ENCODE results near the gene PLXNB3. TPM values are rescaled to one million over a fixed set of nuclear protein-coding genes. Genes with fewer than 3 reads are reported as not detected.

The PLXNB3 gene
- total RNA-seq, 1 experiment from 2014 or later: not detected

DNA sequence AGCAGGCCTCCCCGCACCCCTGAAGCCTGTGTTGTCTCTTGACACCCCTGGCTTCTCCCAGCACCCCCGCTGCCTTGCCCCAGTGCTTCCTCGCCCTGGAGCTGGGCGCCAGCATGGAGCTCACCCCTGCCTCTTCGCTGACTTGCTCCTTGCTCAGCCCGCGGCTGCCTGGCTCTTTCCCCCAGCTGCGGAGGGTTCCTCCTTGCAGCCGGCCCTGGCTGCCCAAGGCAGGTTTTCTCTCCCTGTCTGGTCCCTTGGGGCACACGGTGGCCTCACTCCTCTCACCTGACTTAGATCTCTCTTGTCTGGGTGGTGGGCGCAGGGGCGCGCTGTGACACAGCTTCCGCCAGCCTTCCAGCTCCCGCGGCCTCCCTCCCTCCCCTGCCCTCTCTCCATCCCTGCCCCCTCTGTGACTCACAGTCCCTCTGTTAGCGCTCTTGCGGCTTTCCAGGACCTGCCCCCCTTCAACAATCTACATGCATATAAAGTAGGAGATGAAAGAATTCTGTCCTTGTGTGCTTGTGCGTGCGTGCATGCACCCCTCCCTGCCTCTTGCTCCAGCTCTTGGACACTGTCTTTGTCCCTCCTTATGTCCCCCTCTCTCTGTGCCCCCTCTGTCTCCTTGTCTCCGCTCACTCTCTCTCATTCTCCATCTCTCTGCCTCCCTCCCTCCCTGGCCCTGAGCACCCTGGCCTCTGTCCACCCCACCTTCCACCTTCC, 2.2 kb downstream of the PLXNB3 start:
- Histone ChIP-seq H3K36me3 (ENCODE audit: insufficient read depth, low read length) (no peaks in the 10 kb centered on the region), H3K79me2 (ENCODE audit: low read length) (no peaks in the 10 kb centered on the region), H3K9ac (ENCODE audit: low read length) (no peak overlapping the region), H3K9me3 (ENCODE audit: low read length) (no peaks in the 10 kb centered on the region), H3K27ac (ENCODE audit: low read length) (no peak overlapping the region), H3K27me3 (ENCODE audit: low read length) (no peaks in the 10 kb centered on the region), H3K9me2 (replicated peaks; ENCODE audit: insufficient read depth, low read length) (no peaks in the 10 kb centered on the region), H3K4me1 (ENCODE audit: low read length) (no peaks in the 10 kb centered on the region), H2AFZ (ENCODE audit: low read length) (no peak overlapping the region), H3K4me3 (ENCODE audit: low read length) (no peak overlapping the region), H4K20me1 (ENCODE audit: insufficient read depth, low read depth, low read length) (0 out of 2 replicates have a peak, but pooled peaks cover 4% of the 10 kb centered on the region), H3K4me2 (ENCODE audit: low read depth, low read length, poor library complexity, severe bottlenecking) (no peak overlapping the region)
- no peak for DNase-seq

DNA sequence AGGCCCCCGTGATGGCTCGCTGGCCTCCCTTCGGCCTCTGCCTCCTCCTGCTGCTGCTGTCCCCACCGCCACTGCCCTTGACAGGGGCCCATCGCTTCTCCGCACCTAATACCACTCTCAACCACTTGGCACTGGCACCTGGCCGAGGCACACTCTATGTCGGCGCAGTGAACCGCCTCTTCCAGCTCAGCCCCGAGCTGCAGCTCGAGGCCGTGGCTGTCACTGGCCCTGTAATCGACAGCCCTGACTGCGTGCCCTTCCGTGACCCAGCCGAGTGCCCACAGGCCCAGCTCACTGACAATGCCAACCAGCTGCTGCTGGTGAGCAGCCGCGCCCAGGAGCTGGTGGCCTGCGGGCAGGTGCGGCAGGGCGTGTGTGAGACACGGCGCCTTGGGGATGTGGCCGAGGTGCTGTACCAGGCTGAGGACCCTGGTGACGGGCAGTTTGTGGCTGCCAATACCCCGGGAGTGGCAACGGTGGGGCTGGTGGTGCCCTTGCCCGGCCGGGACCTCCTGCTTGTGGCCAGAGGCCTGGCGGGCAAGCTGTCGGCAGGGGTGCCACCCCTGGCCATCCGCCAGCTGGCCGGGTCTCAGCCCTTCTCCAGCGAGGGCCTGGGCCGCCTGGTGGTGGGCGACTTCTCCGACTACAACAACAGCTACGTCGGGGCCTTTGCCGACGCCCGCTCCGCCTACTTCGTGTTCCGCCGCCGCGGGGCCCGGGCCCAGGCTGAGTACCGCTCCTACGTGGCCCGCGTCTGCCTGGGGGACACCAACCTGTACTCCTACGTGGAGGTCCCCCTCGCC, 3.0 kb downstream of the PLXNB3 start:
- Histone ChIP-seq H2AFZ (ENCODE audit: low read length) (no peak overlapping the region), H3K9me3 (ENCODE audit: low read length) (no peaks in the 10 kb centered on the region), H3K27ac (ENCODE audit: low read length) (no peak overlapping the region), H3K27me3 (ENCODE audit: low read length) (no peaks in the 10 kb centered on the region), H3K9ac (ENCODE audit: low read length) (no peak overlapping the region), H3K36me3 (ENCODE audit: insufficient read depth, low read length) (no peaks in the 10 kb centered on the region), H3K4me3 (ENCODE audit: low read length) (no peak overlapping the region), H4K20me1 (ENCODE audit: insufficient read depth, low read depth, low read length) (0 out of 2 replicates have a peak, but pooled peaks cover 4% of the 10 kb centered on the region), H3K79me2 (ENCODE audit: low read length) (no peaks in the 10 kb centered on the region), H3K4me2 (ENCODE audit: low read depth, low read length, poor library complexity, severe bottlenecking) (no peak overlapping the region), H3K9me2 (replicated peaks; ENCODE audit: insufficient read depth, low read length) (no peaks in the 10 kb centered on the region), H3K4me1 (ENCODE audit: low read length) (no peaks in the 10 kb centered on the region)
- DNase-seq: no peak

DNA sequence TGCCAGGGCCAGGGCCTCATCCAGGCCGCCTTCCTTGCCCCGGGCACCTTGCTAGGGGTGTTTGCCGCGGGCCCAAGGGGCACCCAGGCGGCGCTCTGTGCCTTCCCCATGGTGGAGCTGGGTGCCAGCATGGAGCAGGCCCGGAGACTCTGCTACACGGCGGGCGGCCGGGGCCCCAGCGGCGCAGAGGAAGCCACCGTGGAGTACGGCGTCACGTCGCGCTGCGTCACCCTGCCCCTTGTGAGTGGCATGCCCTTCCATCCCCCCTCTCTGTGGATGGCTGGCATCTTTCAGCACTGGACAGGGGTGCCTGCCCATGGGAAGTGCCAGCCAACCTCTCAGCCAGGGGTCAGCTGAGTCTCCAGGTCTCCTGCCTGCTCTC, 3.6 kb downstream of the PLXNB3 start:
- no peak overlapping the region for H3K4me3 ChIP-seq (ENCODE audit: low read length)
- no peaks in the 10 kb centered on the region for H3K9me2 ChIP-seq (replicated peaks; ENCODE audit: insufficient read depth, low read length)
- H3K27ac ChIP-seq (ENCODE audit: low read length): no peak overlapping the region
- no peak overlapping the region for H2AFZ ChIP-seq (ENCODE audit: low read length)
- DNase-seq: no peak
- H3K9me3 ChIP-seq (ENCODE audit: low read length): no peaks in the 10 kb centered on the region
- H3K27me3 ChIP-seq (ENCODE audit: low read length): no peaks in the 10 kb centered on the region
- H4K20me1 ChIP-seq (ENCODE audit: insufficient read depth, low read depth, low read length): 0 out of 2 replicates have a peak, but pooled peaks cover 4% of the 10 kb centered on the region
- H3K4me1 ChIP-seq (ENCODE audit: low read length): no peaks in the 10 kb centered on the region
- H3K9ac ChIP-seq (ENCODE audit: low read length): no peak overlapping the region
- no peak overlapping the region for H3K4me2 ChIP-seq (ENCODE audit: low read depth, low read length, poor library complexity, severe bottlenecking)
- no peaks in the 10 kb centered on the region for H3K79me2 ChIP-seq (ENCODE audit: low read length)
- H3K36me3 ChIP-seq (ENCODE audit: insufficient read depth, low read length): no peaks in the 10 kb centered on the region

DNA sequence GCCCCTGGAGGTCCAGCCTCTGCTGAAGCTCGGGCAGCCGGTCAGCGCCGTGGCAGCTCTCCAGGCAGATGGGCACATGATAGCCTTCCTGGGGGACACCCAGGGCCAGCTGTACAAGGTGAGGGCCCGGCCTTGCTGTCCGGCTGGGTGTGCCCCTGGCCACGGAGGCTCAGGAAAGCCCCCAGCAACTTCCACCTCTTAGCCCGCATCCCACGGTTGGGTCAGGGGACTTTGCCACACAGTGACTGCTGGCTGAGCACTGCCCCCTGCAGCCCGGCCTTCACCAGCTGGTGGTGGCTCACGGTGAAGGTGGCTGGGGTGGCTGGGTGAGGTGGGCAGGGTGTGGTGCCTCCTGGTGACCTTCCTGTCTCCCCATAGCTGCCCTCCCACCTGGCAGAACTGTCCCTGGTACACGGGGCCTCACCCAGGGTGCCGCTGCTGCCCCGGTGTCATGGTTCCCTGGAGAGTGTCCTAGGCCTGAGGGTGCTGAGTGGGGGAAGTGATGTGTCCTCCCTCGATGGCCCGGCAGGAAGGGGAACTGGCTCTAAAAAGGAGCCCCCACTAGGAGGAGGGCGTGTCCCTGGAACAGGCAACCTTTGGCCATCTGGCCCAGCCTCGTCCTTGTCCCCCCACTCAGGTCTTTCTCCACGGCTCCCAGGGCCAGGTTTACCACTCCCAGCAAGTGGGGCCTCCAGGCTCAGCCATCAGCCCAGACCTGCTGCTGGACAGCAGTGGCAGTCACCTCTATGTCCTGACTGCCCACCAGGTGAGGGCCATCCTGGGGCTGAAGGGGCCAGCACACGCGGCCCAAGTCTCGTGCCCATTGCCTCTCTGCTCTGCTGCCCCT, 4.5 kb downstream of the PLXNB3 start:
- Histone ChIP-seq H2AFZ (ENCODE audit: low read length) (no peak overlapping the region), H3K4me2 (ENCODE audit: low read depth, low read length, poor library complexity, severe bottlenecking) (no peak overlapping the region), H3K9ac (ENCODE audit: low read length) (no peak overlapping the region), H4K20me1 (ENCODE audit: insufficient read depth, low read depth, low read length) (0 out of 2 replicates have a peak, but pooled peaks cover 4% of the 10 kb centered on the region), H3K9me2 (replicated peaks; ENCODE audit: insufficient read depth, low read length) (no peaks in the 10 kb centered on the region), H3K4me3 (ENCODE audit: low read length) (no peak overlapping the region), H3K9me3 (ENCODE audit: low read length) (no peaks in the 10 kb centered on the region), H3K27me3 (ENCODE audit: low read length) (no peaks in the 10 kb centered on the region), H3K4me1 (ENCODE audit: low read length) (no peaks in the 10 kb centered on the region), H3K79me2 (ENCODE audit: low read length) (no peaks in the 10 kb centered on the region), H3K27ac (ENCODE audit: low read length) (no peak overlapping the region), H3K36me3 (ENCODE audit: insufficient read depth, low read length) (no peaks in the 10 kb centered on the region)
- DNase-seq: no peak

DNA sequence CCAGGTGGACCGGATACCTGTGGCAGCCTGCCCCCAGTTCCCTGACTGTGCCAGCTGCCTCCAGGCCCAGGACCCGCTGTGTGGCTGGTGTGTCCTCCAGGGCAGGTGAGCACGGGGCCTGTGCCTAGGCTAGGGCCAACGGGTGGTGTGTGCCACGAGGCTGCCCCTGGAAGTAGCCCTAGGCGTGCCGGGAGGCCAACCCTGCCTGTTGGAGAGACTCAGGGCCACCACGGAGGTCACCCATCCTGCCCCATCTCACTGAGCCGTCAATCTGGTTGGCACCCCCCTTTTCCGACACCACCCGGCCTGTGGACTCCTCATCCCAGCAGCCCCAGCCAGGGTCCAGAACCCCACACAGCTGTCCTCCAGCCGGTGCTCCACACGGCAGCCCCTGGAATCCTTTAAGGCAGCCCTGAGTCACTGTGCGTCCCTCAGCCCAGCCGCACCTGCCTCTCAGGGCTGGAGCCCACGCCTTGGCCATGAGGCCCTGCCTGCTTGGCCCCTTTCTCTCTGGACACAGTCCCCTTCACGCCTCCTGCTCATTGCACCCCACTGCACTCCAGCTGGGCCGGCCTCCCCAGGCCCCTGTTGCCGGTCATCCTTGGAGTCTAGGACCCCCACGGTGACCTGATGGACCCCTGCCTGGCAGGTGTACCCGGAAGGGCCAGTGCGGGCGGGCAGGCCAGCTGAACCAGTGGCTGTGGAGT, 5.3 kb downstream of the PLXNB3 start:
- Histone ChIP-seq H3K9me2 (replicated peaks; ENCODE audit: insufficient read depth, low read length) (no peaks in the 10 kb centered on the region), H3K36me3 (ENCODE audit: insufficient read depth, low read length) (no peaks in the 10 kb centered on the region), H3K4me3 (ENCODE audit: low read length) (no peak overlapping the region), H2AFZ (ENCODE audit: low read length) (no peak overlapping the region), H3K27me3 (ENCODE audit: low read length) (no peaks in the 10 kb centered on the region), H3K79me2 (ENCODE audit: low read length) (no peaks in the 10 kb centered on the region), H3K4me1 (ENCODE audit: low read length) (no peaks in the 10 kb centered on the region), H3K4me2 (ENCODE audit: low read depth, low read length, poor library complexity, severe bottlenecking) (no peak overlapping the region), H4K20me1 (ENCODE audit: insufficient read depth, low read depth, low read length) (0 out of 2 replicates have a peak, but pooled peaks cover 4% of the 10 kb centered on the region), H3K27ac (ENCODE audit: low read length) (no peak overlapping the region), H3K9ac (ENCODE audit: low read length) (no peak overlapping the region), H3K9me3 (ENCODE audit: low read length) (no peaks in the 10 kb centered on the region)
- DNase-seq: no peak

DNA sequence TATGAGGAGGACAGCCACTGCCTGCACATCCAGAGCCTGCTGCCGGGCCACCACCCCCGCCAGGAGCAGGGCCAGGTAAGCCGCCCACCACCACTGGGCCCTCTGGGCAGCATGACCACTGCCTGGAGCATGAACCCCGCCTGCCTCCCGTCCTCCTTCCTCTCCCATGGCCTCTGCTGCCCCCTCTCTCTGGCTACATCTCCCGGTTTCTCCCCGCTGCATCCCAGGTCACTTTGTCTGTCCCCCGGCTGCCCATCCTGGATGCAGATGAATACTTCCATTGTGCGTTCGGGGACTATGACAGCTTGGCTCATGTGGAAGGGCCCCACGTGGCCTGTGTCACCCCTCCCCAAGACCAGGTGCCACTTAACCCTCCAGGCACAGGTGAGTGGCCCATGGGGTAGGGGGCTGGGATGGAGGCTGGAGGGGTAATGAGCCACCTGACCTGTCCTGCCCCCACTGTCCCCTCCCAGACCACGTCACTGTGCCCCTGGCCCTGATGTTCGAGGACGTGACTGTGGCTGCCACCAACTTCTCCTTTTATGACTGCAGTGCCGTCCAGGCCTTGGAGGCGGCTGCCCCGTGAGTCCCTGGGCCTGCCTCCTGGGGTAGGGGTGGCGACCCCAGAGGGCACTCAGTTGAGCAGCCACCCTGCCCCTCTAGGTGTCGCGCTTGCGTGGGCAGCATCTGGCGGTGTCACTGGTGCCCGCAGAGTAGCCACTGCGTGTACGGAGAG, 6.0 kb downstream of the PLXNB3 start:
- Histone ChIP-seq H3K27me3 (ENCODE audit: low read length) (no peaks in the 10 kb centered on the region), H4K20me1 (ENCODE audit: insufficient read depth, low read depth, low read length) (0 out of 2 replicates have a peak, but pooled peaks cover 4% of the 10 kb centered on the region), H3K9ac (ENCODE audit: low read length) (no peak overlapping the region), H3K9me3 (ENCODE audit: low read length) (no peaks in the 10 kb centered on the region), H3K4me3 (ENCODE audit: low read length) (no peak overlapping the region), H3K27ac (ENCODE audit: low read length) (no peak overlapping the region), H3K9me2 (replicated peaks; ENCODE audit: insufficient read depth, low read length) (no peaks in the 10 kb centered on the region), H3K36me3 (ENCODE audit: insufficient read depth, low read length) (no peaks in the 10 kb centered on the region), H2AFZ (ENCODE audit: low read length) (no peak overlapping the region), H3K4me2 (ENCODE audit: low read depth, low read length, poor library complexity, severe bottlenecking) (no peak overlapping the region), H3K79me2 (ENCODE audit: low read length) (no peaks in the 10 kb centered on the region), H3K4me1 (ENCODE audit: low read length) (no peaks in the 10 kb centered on the region)
- no peak for DNase-seq

DNA sequence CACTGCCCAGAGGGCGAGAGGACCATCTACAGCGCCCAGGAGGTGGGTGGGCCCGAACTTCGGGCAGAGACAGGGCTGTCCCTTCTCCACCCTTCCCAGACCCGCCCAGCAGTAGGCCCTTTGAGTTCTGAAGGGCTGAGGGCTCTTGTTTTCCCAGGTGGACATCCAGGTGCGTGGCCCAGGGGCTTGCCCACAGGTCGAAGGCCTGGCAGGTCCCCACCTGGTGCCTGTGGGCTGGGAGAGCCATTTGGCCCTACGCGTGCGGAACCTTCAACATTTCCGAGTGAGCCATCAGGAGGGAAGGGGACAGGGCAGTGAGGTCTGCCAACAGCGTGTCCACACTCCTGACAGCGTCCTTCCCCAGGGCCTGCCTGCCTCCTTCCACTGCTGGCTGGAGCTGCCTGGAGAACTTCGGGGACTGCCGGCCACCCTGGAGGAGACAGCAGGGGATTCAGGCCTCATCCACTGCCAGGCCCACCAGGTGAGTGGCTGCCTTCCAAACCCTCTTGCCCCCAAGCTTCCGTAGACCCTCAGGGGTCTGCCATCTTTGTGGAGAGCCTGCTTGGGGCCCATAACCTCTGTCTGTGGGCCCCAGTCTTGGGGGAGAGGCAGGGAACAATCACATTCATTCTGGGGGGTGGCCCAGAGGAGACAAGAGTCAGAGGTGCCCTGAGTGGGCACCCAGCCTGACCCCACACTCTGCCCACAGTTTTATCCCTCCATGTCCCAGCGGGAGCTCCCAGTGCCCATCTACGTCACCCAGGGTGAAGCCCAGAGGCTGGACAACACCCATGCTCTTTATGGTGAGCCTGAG, 6.8 kb downstream of the PLXNB3 start:
- no peaks in the 10 kb centered on the region for H3K27me3 ChIP-seq (ENCODE audit: low read length)
- no peak overlapping the region for H3K4me3 ChIP-seq (ENCODE audit: low read length)
- H2AFZ ChIP-seq (ENCODE audit: low read length): no peak overlapping the region
- no peak overlapping the region for H3K4me2 ChIP-seq (ENCODE audit: low read depth, low read length, poor library complexity, severe bottlenecking)
- no peaks in the 10 kb centered on the region for H3K36me3 ChIP-seq (ENCODE audit: insufficient read depth, low read length)
- H3K79me2 ChIP-seq (ENCODE audit: low read length): no peaks in the 10 kb centered on the region
- H3K9ac ChIP-seq (ENCODE audit: low read length): no peak overlapping the region
- H4K20me1 ChIP-seq (ENCODE audit: insufficient read depth, low read depth, low read length): 0 out of 2 replicates have a peak, but pooled peaks cover 4% of the 10 kb centered on the region
- H3K27ac ChIP-seq (ENCODE audit: low read length): no peak overlapping the region
- no peaks in the 10 kb centered on the region for H3K4me1 ChIP-seq (ENCODE audit: low read length)
- H3K9me2 ChIP-seq (replicated peaks; ENCODE audit: insufficient read depth, low read length): no peaks in the 10 kb centered on the region
- H3K9me3 ChIP-seq (ENCODE audit: low read length): no peaks in the 10 kb centered on the region
- no peak for DNase-seq

Measured in Karpas-422 (cell line).